GM18507 (cell line): ENCODE data around the gene CRACDL.

Experiments
- DNase-seq: peaks from one replicate; pipeline ENCODE4 v3.0.0; 2011; ENCODE audit warnings: low read depth; ENCODE audit not compliant: insufficient read length; ENCODE audit errors: extremely low spot score
- FAIRE-seq: peaks from 2 replicates; lab custom pipeline; 2011; peaks lifted over from hg19 to GRCh38; lab: Jason Lieb, UNC

Gene CRACDL

DNA sequence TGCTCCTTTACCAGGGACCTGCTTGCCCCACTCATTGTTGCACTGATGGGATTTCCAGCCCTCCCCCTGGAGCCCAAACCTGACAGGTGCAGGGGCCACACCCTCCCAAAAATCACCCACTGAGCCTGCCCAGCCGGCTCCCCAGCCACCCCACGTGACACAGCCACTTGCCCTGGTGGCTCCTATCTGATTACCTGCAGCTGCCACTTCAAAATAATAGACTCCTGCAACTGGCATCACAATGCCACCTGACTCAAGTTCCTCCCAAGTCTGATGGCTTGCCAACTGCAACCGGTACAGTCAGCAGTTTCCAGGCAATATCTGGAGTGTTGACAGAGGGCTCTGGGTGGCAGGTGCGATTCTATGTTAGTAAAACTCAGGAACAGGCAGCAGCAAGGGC, 66.2 kb downstream of the CRACDL start:
- FAIRE-seq (no peak), DNase-seq (no peak)

DNA sequence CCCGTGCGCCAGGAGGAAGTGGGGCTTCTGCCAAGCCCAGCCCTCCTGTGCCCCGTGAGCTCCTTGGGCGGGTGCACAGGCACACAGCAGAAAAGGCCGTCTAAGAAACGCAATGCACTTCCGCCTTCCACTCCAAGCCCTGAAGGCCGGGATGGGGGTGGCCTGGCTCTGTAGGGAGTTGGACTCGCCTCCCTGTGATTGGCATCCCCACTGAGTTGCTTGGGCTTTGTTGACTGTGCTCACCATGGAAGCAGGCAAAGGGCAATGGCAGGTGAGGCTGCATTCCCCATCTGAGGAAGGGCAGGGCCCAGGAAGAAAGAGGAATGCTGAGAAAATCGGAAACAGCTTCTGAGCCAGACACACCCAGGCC, 66.8 kb downstream of the CRACDL start:
- DNase-seq (no peak), FAIRE-seq (no peak)

DNA sequence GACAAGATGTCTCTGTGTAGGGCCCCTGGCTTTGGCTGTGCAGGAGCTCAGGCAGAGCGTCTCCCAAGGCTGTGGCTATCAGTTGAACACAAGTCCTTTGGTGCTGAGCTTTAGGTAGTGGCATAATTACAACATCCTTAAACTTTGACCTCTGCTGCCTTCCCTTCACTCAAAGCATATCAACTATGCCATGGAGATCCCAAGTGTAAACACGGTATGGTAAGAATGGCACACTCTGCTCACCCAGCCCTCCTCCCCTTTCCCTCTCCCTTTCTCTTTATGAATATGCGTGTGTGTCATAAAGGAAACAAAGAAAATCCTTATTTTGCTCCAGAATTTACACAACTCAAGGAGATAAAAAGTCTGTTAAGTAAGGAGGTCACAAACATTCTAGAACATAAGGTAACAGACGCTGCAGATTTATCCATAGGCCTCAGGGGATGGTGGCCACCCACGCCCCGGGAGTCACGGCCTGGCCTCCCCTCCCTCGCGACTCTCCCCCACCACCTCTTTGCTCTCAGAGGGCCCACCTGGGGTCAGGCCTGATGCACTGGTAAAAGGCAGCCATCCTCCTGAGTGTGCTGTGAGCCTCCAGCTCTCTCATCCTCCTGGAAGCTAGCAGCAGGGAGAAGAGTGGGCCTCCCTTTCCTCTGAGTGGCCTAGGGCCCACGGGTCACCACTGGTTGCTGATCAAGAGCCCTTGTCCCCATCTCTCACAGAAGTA, 67.3 kb downstream of the CRACDL start:
- no peak for DNase-seq
- FAIRE-seq: no peak

DNA sequence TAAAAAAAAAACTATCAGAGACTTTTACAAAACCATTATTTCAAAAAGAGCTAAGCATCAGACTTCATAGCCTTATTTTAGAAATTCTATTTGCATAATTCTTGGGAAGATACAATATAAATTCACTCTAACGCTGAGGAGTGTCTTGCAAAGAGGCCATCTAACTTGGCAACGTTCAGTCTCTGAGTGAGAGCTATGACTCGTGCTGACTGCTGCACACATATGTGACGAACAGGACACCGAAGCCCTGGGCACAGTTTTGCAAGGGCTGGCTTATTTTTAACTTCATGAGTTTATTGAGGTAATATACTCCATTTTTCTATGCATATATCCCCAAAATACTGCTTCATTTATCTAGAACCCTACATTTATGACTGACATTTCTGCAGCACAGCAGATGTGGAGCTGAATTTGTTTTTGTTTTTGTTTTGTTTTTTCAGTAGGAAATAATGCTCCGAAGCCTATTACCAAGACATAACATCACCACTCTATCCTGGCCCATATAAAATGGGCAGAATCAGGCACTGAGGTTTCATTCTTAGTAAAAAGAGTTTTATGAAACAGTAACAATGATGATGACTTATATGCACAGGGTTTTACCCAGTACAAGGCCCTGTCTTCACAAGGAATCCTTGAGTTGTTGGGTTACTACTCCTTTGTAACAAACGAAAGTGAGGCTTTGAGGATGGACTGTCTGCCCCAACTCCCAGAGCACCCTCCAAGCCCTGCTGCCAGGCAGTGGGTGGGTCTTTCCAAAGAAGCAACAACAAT, 68.3 kb downstream of the CRACDL start:
- no peak for FAIRE-seq
- DNase-seq: no peak

DNA sequence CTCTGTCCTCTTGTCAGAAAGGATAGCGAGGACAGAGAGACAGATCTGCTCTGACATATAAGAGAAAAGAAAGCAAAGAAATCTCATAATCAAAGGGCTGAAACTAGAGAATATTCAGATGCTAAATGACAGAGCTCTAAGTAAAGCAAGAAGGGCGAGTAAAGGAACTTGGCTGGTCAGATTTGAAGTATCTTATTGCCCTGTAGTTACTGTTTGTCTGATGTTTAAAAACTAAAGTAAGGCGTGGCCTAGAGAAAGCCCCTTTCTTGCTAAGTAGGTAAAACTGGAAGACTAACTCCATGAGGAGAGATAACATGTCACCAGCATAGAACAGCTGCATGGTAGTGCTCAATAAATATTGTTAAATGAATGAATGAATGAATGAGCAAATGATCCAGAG, 70.0 kb downstream of the CRACDL start:
- no peak for FAIRE-seq

DNA sequence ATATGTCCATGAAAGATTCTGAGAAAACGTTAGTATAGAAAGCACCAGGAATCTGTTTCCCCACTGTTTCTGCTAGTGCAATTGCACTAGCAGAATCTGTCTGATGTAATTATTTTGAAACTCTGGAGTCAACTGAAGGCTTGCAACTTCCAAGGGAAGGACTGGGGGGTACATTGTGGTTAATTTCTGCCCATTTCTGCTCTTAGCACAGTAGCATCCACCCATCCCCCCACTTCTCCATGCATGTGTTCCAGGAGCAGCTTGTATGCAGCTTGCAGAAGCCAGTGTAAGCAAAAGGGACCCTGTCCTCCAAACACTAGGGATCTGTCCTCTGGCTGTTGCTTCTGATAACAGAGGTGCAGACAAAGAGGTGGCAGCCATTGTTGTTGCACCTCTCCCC, 74.4 kb downstream of the CRACDL start:
- FAIRE-seq: no peak
- no peak for DNase-seq

More for the DNA sequence above, 70.0 kb downstream of the CRACDL start:
- no peak for DNase-seq

DNA sequence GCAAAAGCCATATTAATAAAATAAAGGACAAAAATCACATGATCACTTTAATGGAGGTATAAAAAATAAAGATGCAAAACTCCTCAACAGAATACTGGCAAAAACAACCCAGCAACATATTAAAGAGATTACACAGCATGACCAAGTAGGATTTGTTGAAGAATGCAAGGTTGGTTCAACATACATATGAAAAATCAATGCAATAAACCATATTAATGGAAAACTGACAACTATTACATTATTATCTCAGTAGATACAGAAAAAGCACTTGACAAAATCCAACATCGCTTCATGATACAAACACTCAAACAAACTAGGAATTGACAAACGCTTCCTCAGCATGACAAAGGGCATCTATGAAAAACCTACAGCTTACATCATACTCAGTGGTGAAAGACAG, 76.7 kb downstream of the CRACDL start:
- DNase-seq (no peak), FAIRE-seq (no peak)

DNA sequence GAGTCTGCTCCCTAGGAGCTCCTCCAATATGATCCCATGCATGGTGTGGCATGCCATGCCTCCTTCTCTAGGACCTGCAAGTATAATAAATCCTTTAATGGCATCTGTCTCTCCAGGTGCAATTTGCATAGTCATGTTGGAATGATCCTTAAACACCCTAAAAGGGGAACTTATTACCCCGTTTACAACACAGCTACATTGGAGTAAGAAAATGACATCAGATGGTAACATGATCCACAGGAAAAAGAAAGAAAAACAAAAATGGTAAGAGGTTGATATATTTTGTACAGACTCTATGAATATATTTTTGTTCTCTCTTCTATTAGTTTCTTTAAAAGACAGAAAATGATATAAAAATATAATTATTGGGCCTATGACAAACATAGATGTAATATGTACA, 79.0 kb downstream of the CRACDL start:
- no peak for FAIRE-seq

DNA sequence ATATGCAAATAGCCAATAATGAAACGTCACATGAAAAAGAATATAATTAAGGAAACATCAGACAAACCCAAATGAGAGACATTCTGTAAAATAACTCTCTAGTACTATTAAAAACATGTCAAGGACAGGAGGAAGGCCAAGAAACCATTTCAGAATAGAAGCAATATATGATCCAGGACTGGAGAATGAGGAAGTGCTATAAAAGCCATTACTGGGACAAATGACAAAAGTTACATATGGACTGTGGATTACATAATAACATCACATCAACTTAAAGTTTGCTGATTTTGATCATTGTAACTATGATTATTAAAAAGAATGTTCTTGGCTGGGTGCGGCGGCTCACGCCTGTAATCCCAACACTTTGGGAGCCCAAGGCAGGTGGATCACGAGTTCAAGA, 81.3 kb downstream of the CRACDL start:
- no peak for FAIRE-seq

More for the DNA sequence above, 79.0 kb downstream of the CRACDL start:
- DNase-seq: no peak

DNA sequence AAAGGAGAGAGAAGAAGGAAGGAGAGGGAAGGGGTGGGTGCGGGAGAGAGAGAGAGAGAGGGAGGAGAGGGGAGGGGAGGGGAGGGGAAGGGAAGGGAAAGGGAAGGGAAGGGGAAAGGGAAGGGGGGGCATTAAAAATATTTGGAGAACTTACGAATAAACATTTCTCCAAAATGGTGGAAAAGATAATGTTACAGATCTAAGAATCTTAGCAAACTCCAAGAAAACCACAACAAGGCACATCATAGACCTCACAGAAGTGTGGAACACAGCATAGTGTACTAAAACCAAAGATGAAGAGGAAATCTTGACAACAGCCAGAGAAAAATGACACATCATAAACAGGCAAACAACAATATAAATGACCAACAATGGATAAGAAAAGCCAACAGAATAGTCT, 83.1 kb downstream of the CRACDL start:
- FAIRE-seq (no peak), DNase-seq (no peak)

More for the DNA sequence above, 81.3 kb downstream of the CRACDL start:
- no peak for DNase-seq

DNA sequence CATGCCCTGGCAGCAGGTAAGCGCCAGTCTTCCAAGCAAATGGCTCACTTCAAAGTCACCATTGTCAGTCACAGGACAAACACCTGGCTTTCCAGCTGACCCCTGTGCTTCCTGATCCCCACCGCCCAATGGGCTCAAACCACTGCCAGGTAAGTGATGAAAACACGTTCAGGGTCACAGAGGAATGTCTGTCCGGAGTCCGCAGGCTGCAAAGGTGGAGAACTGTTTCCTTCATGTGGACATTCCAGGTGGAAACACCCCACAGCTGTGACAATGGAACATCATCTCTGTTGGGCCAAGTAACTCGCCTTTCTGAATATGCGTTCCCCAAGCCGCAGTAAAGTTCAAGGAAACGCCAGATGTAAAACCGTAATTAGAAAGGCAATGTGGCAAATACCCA, 86.0 kb downstream of the CRACDL start:
- FAIRE-seq (no peak), DNase-seq (no peak)

DNA sequence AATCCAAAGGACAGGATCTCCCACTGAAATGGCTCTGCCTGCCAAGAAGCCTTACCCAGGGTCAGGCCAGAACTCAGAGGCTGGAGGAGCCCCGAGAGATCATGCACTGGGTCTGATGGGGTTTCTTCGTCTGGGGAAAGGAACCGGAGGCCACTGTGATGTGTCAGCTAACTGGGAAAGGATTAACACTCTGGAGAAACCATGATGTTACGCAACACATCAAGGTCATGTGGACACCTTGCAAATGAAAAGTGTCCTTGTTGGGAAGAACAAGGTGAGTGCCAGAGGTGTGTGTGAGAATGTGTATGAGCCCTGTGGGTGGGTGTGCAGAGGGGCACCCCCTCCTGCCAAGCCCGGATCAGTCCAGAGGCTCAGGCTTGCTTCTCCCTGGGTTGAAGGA, 86.9 kb downstream of the CRACDL start:
- FAIRE-seq (no peak), DNase-seq (no peak)

DNA sequence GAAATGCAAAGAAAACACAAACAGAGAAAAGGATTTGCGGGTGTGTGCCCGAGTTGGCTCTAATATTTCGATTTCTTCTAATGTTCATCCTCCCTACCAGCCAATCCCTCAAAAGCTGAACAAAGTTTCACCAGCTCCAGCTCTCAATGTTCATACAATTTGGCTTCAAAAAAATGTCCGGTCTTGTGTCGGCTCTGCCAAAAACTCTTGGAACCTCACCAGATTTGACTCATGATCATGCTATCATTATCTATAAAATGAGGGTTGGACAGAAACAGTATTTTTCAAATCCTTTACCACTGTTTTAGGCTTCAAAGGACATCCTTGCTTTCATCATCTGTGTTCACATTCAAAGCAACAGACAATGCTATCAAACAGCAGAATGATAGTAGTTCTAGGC, 88.2 kb downstream of the CRACDL start:
- DNase-seq (no peak), FAIRE-seq (no peak)

DNA sequence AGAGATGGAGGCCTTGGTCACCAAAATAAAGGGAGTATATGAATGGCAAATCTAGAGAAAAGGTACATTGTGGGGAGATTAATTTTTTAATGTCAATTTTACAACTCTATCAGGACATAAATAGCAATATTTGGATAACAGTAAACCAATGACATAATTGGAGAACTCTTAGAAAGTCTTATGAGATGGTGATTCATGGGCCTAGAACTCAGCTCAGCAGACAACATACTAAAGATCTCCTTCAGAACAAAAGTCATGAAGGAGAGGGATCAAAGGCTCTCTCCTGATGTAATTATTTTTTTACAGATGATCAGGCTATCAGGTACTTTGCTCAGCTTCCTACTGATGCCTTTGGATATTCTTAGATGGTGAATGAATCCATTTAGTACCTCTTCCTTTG, 90.0 kb downstream of the CRACDL start:
- FAIRE-seq: no peak
- no peak for DNase-seq

DNA sequence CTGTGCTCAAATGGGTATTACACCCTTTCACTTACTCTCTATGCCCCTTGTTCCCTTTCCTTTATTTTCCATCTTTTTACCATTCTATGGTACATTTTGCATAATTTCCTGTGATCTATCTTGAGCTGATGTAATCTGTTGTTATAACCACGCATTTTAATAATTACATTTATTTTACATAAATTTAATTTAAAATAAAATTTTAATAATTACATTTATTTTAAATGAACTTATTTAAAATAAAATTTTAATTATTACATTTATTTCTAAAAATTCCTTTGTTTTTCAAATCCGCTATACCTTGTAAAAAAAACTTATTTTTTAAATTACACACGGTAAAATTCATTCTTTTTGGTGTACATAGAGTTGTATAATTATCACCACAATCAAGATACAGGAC, 93.9 kb downstream of the CRACDL start:
- FAIRE-seq: no peak

DNA sequence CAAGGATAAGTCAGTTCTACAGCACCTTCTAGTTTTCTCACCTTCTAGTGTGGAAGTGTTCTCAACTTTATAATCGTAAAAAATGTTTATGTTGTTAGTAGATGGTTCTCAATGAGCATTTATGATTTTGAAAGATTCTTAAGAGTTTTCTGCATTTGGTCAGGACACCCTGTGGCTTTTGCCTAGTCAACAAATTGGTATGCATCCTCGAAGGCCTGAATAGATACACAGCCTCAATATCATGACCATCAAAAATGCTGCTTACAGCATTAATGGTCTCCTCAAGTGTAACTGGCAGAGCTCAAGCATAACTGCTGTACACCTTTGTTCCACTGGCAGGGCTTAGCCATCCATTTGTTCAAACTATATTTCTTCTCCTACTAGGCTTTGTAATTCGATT, 96.7 kb downstream of the CRACDL start:
- no peak for DNase-seq
- no peak for FAIRE-seq

More for the DNA sequence above, 93.9 kb downstream of the CRACDL start:
- DNase-seq: no peak

DNA sequence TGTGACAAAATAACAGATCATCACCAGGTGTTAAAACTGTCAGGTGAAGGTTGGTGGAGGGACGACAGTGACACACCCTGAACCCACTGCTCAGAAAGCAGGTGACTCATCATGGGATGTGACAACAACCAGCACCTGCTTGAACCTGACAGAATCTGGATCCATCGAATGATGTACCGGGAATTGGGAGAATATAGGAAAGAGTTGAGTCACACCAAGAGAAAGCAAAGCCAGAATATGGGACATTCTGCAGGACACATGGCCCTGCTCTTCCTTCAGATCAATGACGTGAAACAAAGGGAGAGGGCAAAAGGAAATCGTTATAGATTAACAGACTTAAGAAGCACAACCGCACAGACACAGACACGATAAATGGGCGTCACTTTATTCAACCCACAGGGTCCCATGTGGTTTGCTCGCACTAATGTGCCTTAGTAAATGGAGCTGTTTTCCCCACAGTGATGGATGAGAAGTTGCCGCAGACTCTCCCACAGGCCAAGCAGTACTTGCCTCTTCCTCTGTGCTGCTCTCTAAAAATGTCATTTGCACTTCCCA, 100.1 kb downstream of the CRACDL start:
- no peak for FAIRE-seq
- DNase-seq: no peak

DNA sequence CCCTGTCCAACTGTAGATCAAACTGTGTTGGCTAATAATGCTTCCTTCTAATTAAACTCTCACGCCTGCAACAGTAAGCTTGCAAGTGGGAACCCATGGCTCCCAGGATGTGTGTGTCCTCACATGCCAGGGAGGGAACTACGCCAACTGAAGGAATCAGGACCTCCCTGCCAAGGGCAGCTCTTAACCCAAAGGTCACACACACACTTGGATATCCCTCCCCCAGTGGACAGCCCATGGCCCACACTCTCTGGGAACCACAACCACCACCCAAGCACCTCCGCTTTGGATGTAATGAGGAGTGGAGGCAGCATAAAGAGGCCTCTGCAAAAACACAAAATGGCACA, 102.1 kb downstream of the CRACDL start:
- FAIRE-seq (no peak), DNase-seq (no peak)

DNA sequence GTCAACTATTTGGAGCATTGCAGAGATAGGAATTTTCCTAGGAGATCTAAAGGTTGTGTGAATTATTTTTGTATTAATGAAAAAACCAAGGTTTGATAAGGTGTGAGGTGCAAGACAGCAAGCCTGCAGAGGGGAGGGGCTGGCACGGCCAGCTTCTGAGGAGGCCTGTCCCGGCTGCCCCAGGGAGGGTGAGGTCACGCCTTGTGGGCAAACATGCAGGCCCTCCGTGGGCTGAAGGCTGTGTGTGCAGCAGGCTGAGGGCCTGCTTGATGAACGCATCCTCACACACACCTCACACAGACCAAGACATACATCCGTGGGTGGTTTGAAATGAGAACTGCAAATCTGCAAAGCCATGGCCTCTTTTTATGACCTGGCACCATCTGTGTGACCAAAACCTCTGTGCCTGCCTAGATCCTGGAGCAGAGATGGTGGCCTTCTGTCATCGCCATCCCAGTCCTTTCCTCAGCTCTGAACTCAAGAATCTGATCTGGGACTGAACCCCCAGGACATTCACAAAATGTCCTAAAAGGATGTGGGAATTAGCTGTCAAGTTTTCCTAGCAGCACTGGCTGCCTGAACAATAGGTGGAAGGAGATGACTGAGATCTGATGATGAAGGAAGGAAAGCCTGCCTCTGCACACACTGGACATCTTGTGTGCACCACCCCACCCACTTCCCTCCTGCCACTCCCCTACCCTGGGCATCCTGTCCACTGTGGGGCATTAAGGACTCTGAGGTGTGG, 102.7 kb downstream of the CRACDL start:
- DNase-seq (no peak), FAIRE-seq (no peak)

DNA sequence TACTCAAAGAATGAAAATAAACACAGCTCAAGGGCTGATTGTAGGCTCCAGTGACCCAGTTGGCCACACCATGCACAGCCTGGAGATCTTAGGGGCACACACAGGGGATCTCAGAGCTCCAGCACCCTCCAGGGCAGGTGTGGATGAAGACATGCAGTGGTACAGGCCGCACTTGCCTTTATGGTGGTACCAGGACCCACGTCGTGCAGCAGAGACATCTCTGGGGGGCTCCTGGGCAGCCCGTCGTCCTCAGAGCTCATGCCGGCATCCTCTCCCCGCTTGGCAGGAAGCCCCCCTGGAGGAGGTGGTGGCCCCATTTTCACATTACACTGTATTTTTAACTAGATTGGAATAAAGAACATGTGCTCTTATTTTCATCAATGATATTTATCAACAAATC, 103.9 kb downstream of the CRACDL start:
- DNase-seq (no peak), FAIRE-seq (no peak)
